COLO829 (cell line): ENCODE measurements around the gene ARHGAP9.

Experiments used
- DNase-seq: peaks from one replicate; pipeline ENCODE4 v3.0.0; 2012; ENCODE audit warnings: low spot score

Gene ARHGAP9

DNA sequence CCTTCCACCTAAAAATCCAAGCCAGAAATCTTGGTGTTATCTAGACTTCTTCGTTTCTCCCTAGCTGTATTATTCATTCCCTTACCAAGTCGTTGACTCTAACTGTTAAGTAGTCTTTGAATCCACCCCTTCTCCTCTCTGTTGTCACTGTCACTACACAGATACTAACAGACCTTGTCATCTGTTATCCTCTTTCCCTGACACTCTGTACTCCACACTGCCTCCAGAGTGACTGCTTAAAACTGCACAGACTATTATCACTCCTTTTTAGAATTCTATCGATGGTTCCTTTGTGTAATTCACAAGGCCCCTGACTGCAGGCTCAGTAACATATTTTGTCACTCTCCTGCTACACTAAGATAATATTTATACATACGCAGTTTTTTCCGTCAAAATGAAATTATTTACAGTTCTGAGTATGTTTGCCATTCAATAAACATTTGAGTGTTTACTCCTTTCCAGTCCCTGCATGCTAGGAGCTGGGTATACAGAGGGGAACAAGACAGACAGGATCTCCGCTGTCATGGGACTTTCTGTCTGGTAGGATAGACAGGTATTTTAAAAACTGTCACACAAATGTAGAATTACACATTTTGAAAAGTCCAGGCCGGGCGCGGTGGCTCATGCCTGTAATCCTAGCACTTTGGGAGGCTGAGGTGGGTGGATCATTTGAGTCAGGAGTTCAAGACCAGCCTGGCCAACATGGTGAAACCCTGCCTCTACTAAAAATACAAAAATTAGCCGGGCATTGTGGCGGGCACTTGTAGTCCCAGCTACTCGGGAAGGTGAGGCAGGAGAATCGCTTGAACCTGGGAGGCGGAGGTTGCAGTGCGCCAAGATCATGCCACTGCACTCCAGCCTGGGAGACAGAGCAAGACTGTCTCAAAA, 12.0 kb upstream of the ARHGAP9 start:
- DNase-seq, result no peak

DNA sequence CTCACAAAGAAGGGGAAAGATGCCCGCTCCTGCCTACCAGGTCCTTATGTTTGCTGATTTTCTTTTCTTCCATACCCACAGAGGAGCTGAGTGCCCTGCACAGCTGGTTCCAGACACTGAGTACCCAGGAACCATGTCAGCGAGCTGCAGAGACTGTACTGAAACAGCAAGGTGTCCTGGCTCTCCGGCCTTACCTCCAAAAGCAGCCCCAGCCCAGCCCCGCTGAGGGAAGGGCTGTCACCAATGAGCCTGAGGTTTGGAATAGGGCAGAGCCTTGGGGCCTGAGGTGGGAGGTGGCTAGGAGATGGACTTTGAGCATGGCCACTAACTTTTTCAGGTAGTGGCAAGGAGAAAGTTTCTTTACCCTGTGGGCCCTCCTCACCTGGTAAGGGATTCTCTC, 10.5 kb upstream of the ARHGAP9 start:
- DNase-seq, result no peak

DNA sequence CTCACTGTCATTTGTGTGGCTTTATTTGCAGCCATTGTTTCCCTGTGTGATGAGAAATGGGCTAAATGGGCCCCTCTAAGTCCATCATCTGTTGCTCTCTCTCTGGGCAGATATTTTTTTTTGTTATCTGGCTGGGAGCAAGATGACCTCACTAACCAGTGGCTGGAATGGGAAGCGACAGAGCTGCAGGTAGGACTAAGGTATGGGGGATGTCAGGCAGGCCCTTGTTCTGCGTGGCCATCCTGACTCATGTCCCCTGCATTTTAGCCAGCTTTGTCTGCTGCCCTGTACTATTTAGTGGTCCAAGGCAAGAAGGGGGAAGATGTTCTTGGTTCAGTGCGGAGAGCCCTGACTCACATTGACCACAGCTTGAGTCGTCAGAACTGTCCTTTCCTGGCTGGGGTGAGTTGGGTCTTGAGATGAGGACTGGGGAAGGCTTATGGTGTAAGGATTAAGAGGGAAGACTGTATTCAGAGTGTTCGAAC, 9.5 kb upstream of the ARHGAP9 start:
- DNase-seq, result no peak

DNA sequence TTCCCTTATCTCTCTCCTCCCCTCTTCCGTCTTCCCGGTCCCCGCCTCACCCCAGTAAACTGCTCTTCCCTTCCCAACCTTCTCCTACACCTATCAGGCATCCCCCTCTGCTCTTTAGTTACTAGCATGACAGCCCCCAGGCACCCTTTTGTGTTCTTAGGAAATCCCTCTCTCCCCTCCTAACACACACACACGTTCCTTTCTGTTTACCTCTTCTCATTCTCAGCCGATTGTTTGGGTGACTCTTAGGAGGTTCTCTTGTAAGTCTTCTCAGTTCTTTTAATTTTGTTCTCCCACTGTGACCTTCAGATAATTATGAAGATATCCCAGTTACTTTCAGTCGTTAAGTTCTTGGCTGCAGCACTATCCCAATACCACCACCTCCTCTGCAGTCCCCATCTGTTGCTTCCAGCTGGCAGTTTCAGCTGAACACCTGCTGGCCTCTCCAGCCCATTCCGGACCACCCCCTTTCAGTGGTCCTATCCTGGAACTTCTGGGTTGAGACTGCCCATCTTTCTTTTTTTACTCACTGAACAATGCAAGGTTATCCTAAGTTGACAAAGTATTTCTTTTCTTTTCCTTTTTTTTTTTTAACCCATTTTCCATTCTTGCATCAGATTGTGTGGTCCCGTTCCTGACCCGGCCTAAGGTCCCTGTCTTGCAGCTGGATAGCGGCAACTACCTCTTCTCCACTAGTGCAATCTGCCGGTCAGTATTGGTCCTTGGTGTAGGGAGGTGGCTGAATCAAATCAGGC, 8.9 kb upstream of the ARHGAP9 start:
- DNase-seq, result no peak

DNA sequence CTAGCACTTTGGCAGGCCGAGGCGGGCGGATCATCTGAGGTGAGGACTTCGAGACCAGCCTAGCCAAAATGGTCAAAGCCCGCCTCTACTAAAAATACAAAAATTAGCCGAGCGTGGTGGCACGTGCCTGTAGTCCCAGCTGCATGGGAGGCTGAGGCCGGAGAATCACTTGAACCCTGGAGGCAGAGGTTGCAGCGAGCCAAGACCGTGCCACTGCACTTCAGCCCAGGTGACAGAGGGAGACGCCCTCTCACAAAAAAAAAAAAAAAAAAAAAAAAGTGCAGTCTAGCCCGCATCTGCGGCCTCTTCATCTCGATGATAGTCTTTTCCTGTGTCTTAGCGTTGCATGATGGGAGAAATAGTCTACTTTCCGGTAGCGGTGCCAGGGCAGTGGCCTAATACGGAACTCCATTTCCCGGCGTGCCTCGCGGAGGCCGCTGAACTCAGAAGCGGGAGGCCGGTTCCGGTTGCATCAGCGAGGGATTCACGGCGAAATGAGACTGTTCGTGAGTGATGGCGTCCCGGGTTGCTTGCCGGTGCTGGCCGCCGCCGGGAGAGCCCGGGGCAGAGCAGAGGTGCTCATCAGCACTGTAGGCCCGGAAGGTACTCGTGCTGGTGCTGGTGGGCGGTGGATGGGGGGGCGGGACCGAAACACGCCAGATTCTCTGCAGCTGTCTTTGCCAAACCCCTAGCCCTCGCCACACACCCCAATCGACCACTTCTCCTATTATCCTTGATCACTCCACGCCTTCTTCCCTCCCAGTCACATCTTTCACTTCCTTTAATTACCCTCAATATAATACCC, 8.1 kb upstream of the ARHGAP9 start, which contains the start of gene MARS1:
TSS of gene MARS1 (plus strand) at position 472 of the 805 bp plus-strand sequence. CDS start at position 495, 23 bp downstream.
- peak; percentile 92 for DNase-seq

DNA sequence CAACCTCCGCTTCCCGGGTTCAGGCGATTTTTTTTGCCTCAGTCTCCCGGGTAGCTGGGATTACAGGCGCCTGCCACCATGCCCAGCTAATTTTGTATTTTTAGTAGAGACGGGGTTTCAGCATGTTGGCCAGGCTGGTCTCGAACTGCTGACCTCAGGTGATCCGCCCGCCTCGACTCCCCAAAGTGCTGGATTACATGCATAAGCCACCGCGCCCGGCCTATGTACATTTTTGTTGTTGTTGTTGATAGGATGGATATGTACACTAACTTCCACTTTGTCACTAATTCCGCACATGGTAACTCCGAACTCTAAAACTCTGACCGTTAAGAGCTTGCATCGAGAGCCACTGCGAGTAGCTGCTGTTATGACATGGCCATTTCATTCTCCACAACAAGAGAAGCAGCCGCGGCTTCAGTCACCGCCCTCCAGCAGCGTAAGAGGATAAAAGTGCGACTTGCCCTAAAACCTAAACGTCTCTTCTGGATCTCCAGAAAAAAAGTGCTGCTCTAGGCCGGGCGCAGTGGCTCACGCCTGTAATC, 7.5 kb upstream of the ARHGAP9 start:
- no peak for DNase-seq

DNA sequence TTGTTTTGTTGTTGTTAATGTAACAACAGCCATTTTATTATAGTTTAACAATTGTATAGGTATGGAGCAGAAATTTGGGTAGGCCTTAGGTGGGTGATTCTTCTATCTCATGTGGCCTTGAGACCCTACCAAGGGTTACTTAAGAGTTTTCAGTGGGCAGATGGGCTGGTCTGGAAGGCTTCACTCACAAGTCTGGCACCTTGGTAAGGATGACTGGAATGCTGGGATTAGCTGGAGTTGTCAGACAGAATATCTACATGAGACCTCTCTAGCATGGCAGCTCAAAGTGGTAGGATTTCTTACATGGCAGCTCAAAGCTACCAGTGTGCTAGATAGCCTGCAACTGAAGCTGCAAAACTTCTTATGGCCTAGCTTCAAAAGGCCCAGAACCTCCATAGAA, 6.0 kb upstream of the ARHGAP9 start:
- no peak for DNase-seq

DNA sequence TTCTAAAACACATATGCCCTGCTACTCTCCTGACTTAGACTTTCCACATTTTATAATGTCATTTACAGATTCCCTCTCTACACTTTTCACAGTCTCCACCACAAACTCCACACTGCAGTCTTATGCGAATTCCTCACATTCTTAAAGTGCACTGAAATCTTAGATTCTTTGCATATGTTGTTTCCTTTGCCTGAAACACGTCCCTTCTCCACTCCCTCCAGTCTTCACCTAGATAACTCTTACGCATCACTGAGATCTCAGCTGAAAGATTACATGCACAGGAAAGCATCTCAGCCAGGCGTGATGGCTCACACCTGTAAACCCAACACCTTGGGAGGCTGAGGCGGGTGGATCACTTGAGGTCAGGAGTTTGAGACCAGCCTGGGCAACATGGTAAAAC, 3.8 kb upstream of the ARHGAP9 start:
- DNase-seq, result no peak

DNA sequence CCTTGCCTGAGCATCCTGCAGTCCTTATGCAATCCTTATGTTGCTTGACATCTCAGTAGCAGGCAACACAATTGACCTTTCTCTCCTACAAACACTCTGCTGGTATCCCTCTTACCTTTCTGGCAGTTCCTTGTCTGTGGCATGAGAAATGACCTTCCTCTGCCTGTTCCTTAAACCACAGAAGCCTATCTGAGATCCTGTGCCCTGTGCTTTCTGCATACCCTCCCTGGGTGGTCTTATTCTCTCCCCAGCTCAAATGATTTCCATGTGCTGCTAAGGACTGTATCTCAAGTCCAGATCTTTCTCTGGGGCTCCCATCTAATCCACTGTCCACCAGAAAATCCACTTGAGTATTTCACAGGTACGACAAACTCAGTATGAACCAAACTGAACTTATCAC, 2.0 kb upstream of the ARHGAP9 start:
- no peak for DNase-seq

DNA sequence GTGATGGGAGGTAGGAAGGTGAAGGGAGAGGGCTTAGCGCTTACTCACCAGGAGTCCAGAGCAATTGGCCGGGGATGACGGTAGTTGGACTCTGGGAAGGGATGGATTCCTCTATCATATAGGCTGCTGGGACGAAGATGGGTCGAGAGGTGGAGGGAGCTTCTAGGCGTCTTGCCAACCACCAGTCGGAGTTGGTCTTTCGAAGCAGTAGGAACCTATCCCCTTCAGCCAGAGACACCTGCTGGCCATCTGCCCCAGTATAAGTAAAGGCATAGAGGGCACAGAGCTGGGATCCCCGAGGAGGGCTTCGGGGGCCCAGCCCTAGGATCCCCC, 657 bp downstream of the ARHGAP9 start:
- no peak for DNase-seq

DNA sequence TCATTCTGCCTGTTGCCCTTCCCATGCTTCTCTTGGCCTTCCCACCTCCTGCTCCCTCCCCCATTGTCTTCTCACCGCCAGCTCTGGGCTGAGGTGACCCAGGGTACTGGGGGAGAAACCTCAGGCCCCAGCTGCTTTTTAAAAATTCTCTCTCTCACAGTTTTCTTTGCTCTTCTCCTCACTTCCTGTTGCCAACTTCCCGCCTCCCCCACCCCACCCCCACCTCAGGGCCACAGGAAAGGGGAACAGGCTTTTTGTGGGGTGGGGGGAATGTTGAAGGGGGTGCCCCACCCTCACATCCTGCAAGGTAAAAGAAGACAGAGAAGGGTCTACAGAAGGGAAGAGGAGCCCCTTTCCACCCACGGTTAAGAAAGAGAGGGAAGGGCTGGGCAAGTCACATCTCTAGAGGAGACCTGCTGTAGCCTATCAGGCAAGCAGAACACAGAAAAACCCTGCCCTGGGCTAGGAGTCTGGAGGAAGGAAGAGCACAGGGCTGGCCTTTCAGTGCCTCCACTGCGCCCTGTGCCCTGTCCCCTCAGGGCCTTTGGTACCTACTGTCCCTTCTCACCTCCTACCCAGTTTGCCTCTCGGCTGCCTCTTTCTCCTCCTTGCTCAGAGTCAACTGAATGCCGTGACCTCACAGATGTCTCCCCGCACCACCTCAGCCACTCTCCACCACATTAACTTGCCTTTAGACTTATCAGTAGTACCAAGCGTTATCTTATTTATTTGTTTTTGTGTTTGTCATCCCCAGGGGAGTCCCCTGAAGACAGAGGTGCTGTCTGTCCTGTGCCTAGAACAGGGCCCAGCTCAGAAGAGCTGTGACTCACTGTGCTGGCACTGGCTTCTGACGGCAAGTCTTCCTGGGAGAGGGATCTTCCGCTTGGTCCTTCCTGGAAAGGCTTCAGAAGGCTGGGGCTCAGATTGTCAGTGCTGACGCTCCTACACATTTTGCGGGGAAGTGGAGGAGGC, 1.7 kb downstream of the ARHGAP9 start:
- no peak for DNase-seq

DNA sequence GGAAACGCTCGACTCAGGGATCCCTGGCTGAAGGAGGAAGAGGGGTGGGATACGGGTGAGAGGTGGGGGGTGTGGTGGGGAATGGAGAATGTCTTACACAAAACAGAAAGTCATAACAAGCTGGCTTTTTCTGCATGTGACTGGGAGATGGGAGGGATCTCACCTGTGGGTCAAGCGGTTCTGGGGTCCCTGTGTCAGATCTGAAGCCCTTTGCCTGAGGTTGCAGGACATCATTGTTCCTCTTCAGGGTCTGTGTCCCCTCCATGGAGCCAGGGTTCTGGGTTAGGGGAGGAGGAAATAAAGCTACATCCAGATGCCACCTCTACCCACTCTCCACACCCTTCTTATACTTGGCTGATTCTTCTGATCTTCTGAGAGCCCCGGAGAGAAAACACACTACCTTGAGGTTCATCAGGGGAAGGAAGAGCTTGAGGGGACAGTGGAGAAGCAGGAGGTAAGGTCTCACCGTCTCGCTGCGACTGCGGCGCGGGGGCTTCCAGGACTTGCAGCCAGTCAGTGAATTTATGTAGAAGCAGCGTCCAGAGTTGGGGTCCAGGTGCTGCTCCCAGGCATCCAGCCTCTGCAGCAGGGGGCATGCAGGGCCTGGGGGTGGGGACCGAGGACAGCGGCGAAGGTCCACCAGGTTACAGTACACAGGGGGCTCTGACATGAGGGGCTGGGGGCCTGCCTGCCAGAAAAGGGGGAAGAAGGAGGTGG, 2.5 kb downstream of the ARHGAP9 start:
- DNase-seq, result no peak

DNA sequence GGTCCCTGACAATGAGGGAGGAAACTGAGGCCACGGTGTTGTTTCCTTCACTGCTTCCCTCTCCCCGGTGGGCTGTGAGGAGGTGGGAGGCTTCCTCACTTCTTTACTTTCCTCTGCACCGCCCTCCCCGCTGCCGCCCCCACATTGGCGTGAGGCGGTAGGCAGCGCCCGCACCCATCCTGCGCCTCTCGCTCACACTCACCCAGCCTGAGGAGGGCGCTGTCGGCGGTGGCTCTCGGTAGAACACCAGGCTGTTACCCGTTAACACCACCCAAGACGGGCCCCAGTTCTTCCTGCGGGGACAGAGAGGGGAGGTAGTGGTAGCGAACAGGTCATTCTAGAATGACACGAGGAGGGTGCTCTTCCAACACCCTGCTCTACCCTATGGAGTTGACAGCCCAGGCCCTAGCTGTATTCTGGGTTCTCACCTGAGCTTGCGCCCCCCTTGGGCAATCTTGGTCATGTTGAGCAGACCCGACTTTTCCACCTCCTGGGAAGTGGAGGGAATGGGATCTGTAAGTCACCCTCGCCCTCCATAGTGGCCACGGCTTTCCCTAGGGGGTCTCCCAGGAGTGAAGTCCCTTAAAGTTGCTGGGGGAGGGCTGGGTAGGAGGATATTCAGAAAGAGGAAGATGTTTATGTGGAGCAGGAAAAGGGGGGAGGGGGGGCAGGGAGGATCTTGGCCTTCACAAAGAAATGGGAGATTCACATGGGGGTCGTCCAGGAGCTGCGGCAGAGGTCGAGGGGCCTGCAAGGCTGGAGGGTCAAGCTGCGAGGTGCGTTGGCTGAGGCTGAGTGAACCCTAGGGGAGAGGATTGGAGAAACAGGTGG, 3.3 kb downstream of the ARHGAP9 start:
- no peak for DNase-seq

DNA sequence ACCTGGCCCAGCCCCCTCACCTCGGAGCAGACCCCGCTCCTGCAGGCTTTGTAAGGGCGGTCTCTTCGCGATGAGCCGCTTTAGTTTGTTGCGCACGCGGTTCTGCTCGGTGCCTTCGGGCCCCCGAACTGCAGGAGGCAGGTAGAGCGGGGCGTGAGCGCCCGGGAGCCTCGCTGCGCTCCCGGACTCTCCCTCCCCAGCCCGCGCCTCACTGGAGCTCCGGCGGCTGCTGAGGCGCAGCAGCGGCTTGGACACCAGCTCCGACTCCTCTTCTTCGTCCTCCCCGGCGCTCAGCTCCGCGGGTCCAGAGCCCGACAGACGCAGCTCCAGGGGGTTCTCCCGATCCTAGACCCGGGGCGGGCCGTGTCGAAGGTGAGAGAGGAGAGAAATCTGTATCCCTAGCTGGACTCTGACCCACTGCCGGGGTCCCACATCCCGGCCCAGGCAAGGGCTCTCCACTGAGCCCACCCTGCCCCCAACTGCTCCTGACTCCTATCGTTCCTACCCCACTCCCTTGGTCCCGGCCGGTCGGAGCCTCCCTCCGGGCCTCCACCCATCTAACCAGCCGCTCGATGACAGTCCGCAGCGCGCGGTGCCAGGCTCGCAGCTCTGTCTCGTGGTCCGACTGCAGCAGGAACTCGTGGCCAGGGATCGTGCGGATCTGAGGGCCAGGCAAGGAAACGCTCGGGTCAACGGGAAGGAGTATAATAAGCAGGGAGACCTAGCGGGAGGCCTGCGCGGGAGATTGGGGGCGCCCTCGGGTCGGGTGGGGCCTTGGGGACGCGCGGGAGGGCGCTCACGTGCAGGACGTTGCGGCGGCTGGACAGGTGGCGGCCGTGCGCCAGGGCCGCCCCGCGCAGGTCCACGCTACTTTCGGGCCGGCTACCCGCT, 4.2 kb downstream of the ARHGAP9 start:
- no peak for DNase-seq

DNA sequence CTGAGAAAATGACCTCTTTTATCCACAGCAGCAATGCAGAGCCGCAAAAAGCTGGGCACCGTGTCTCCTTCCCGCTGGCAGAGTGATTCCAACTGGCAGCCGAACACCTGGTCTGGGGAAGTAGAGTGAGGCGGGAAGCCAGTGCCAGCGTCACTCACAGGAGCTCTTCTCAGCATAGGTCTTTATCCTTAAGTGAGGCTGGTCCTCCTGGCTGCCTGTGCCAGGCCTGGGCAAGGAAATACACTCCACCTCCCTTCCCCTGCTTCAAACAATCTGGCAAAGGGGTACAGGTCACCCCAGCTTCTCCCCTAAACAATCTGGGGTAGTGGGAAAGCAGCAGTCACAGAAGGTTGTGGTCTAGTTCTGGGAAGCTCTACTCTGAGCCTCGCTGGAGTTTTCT, 4.8 kb downstream of the ARHGAP9 start:
- no peak for DNase-seq

DNA sequence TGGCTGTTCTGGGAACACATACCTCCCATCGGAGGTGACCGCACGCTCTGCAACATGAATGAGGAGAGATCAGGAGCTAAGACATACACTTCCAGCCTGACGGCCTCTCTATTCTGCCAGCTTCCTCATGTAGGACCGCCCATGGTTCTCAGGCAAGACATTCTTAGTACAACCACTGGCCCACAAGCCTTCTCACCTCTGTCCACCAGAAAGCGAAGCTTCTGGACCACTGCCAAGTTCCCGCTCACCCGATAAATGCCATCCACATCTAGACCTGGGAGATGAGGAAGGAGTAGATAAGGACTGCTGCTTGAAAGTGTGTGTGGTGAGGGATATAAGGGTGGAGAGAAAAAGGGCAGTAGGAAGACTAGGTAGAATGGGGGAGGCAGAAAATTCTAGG, 5.2 kb downstream of the ARHGAP9 start:
- no peak for DNase-seq

DNA sequence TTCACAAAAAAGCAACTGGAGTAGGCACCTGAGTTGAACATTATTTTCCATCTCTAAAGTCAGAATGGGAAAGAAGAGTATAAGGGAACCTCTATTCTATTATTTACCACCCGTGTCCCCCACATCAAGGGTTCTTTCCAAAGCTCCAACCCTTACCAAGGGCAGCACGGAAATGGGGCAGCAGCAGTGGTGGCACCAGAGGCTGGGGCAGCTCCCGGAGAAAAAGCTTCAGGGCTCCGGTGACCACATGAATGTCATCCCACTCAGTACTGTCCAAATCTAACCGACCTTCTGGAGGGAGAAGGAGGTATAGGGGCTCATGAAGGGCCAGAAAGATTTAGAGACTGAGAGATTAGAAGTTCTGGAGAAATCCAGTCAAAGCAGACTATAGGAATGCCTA, 5.8 kb downstream of the ARHGAP9 start:
- no peak for DNase-seq

DNA sequence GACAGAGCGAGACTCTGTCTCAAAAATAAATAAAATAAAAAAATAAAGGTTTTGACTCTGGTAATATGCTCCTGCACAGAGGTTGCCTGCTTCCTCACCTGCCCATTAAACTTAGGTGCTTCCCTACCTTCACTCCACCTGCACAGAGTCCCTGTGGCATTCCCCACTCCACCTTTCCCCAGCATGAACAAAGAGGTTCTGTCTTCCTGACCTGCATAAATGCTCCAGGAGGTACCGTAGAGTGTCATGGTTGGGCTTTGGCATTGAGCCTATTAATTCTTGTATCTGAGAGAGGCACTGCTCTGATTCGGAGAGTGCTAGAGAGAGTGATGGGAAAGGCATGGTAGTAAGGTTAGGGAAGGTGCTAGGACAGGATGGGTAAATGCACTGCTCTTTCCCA, 6.3 kb downstream of the ARHGAP9 start:
- DNase-seq, result no peak
